NCI-H1436 treated with DMSO at 0.1 percent for 48 hours (cell line): Measurements from ENCODE around the gene TERB1.

ENCODE experiments used
- DNase-seq: peaks from one replicate; lab custom pipeline; 2025; lab: John Stamatoyannopoulos, UW

Gene TERB1

GRCh38 chr16:66801320-66802105, at the start of gene TERB1:
Gene TERB1, minus strand, starts transcription at chr16:66801584. Its CDS starts 4,786 bp downstream, at chr16:66796798.
- no peak for DNase-seq

- no peak for DNase-seq
Observed at GRCh38 chr16:66850115-66850815, 48.9 kb upstream of the TERB1 start.

- no peak for DNase-seq
Observed at GRCh38 chr16:66849549-66849948, 48.2 kb upstream of the TERB1 start.

- DNase-seq, result no peak
Observed at GRCh38 chr16:66849021-66849420, 47.6 kb upstream of the TERB1 start.

- no peak for DNase-seq
Observed at GRCh38 chr16:66848172-66848571, 46.8 kb upstream of the TERB1 start.

GRCh38 chr16:66847533-66848067, 46.2 kb upstream of the TERB1 start:
- DNase-seq, result no peak

- DNase-seq, result no peak
Observed at GRCh38 chr16:66846831-66847230, 45.4 kb upstream of the TERB1 start.

GRCh38 chr16:66846266-66846665, 44.9 kb upstream of the TERB1 start:
- no peak for DNase-seq

GRCh38 chr16:66845791-66846221, 44.4 kb upstream of the TERB1 start:
- DNase-seq, result peak; percentile 61

- no peak for DNase-seq
Observed at GRCh38 chr16:66845080-66845410, 43.7 kb upstream of the TERB1 start.

- no peak for DNase-seq
Observed at GRCh38 chr16:66844342-66845079, 43.1 kb upstream of the TERB1 start, which contains the start of gene CA7. Gene CA7, plus strand, starts transcription at chr16:66844414. Its CDS starts 74 bp downstream, at chr16:66844488.

GRCh38 chr16:66844009-66844341, 42.6 kb upstream of the TERB1 start:
- no peak for DNase-seq

- DNase-seq, result no peak
Observed at GRCh38 chr16:66843191-66843590, 41.8 kb upstream of the TERB1 start.

- DNase-seq, result no peak
Observed at GRCh38 chr16:66842765-66843164, 41.4 kb upstream of the TERB1 start.

- no peak for DNase-seq
Observed at GRCh38 chr16:66841366-66841765, 40.0 kb upstream of the TERB1 start.

- no peak for DNase-seq
Observed at GRCh38 chr16:66840883-66841282, 39.5 kb upstream of the TERB1 start.

GRCh38 chr16:66834746-66835145, 33.4 kb upstream of the TERB1 start:
- no peak for DNase-seq

- no peak for DNase-seq
Observed at GRCh38 chr16:66832661-66833305, 31.4 kb upstream of the TERB1 start.

GRCh38 chr16:66832190-66832589, 30.8 kb upstream of the TERB1 start:
- no peak for DNase-seq

GRCh38 chr16:66830422-66831404, 29.3 kb upstream of the TERB1 start, which contains the start of gene NAE1:
Gene NAE1, minus strand, starts transcription at chr16:66830976. Its CDS starts 77 bp downstream, at chr16:66830899.
- peak; percentile 29 for DNase-seq

GRCh38 chr16:66824006-66824405, 22.6 kb upstream of the TERB1 start:
- no peak for DNase-seq
